Psoas muscle (tissue), 8 donors: ENCODE data around the gene SOX8. TPM values are rescaled to one million over a fixed set of nuclear protein-coding genes. Genes with fewer than 3 reads are reported as not detected.
"Not testable (repeated sequence)": the region's sequence is repeated elsewhere in the genome, so short reads cannot be mapped to it uniquely, and the experiment has no call there.

ENCODE experiments used
- ATAC-seq, 4 donors: fragments of 200-7000 bp; cut with Tn5 transposase; one replicate each; pipeline ENCODE4 v1.9.1; 2020; ENCODE audit warnings: moderate library complexity in 3 of 4, mild to moderate bottlenecking in 2 of 4
- DNase-seq, 2 donors: peaks; one replicate each; pipeline ENCODE4 v3.0.0-alpha.2; 2020
- H3K27ac ChIP-seq: fragments of 200-600 bp; one replicate; pipeline ENCODE4 v1.8.0; 2022
- H3K27me3 ChIP-seq, 3 donors: fragments of 200-600 bp in 1 of 3; one replicate each; pipeline versions ENCODE4 v1.6.1 to v1.8.0; 2013 to 2022; ENCODE audit warnings: low read length in 2 of 3, mild to moderate bottlenecking in 2 of 3, moderate library complexity in 1 of 3; ENCODE audit not compliant: insufficient read depth in 3 of 3
- H3K36me3 ChIP-seq, 2 donors: fragments of 200-600 bp in 1 of 2; one replicate each; pipeline versions ENCODE4 v1.6.1 to v1.8.0; 2013 to 2022; ENCODE audit warnings: low read depth in 1 of 2, mild to moderate bottlenecking in 1 of 2, moderate library complexity in 1 of 2; ENCODE audit not compliant: insufficient read depth in 1 of 2
- H3K4me1 ChIP-seq: fragments of 200-600 bp; one replicate; pipeline ENCODE4 v1.8.0; 2022
- H3K4me3 ChIP-seq: fragments of 200-600 bp; one replicate; pipeline ENCODE4 v1.8.0; 2022; ENCODE audit warnings: mild to moderate bottlenecking
- H3K9me3 ChIP-seq: fragments of 200-600 bp; one replicate; pipeline ENCODE4 v1.8.0; 2022
- CTCF ChIP-seq: fragments of 200-600 bp; IDR thresholded peaks from one replicate; pipeline ENCODE4 v1.8.0; 2022; ENCODE audit warnings: antibody characterized with exemption
- WGBS, 3 donors: extraction: QIAGEN DNeasy Blood & Tissue Kit; methylation state at CpG; one replicate each; pipeline versions ENCODE4 v1.1.6 to v1.1.7; 2013; 5-methylcytosine and 5-hydroxymethylcytosine counted together
- intact Hi-C, 2 donors: fragments of 100-400 bp; cut with DNase I; formaldehyde crosslinking; loops; one replicate each; pipeline versions ENCODE4 v1.11.0 to v1.14.2; 2022
- polyA plus RNA-seq, 3 donors: library from polyadenylated mRNA; stranded (reverse); fragments of 200-250 nt; gene quantifications; one replicate each; pipeline ENCODE4 v1.2.3, GENCODE V29; 2013
- total RNA-seq, 4 donors: library from RNA; stranded (reverse); fragmentation: NEBNext Ultra II Directional in 2 of 4; extraction: Animal tissue kit (Norgen Biotek cat#: 25700) in 2 of 4; gene quantifications; one replicate each; pipeline versions ENCODE4 v1.2.1 to v1.2.4, GENCODE V29; 2021 to 2023
- donor health status: healthy with polysubstance abuse.
- donor health status: DM: no; HTN: no; CAD: no; lungs with moderate emphysema.
- donor health status: Bipolar disorder and iron deficiency.
- donor health status: healthy.
- donor health status: DM: yes; HTN: yes; CAD: no.
- donor health status: DM: no; HTN: no; CAD: no.
- donor health status: DM: no; HTN: no; CAD: no.
- donor health status: DM: yes; HTN: yes; CAD: no.

The SOX8 gene
- total and polyA plus RNA-seq, 7 donors = 0.45 to 5.0 (median 0.74) TPM

- Histone ChIP-seq H3K4me1 (no peaks in the 10 kb centered on the region), H3K4me3 (no peak overlapping the region), H3K9me3 (no peaks in the 10 kb centered on the region), H3K36me3 (peaks cover 0 to 17% of the 10 kb centered on the region in 2 donors), H3K27ac (no peak overlapping the region), H3K27me3 (no peaks in the 10 kb centered on the region)
- DNase-seq = no peak
- WGBS, 3 donors = 83 to 88% (median 87%) methylated on average over 22 of the region's 22 CpGs
- intact Hi-C loops = no loop called here
- peak in 3 of 4 donors; percentile 19 to 84 (median 57) for ATAC-seq
- no peak for TF ChIP-seq CTCF
Observed at GRCh38 chr16:951660-952301, 29.8 kb upstream of the SOX8 start.

- H3K36me3 ChIP-seq = peaks cover 0 to 13% of the 10 kb centered on the region in 2 donors
- intact Hi-C loops = no loop called here
- no peak for TF ChIP-seq CTCF
- no peak overlapping the region for H3K4me3 ChIP-seq
- no peaks in the 10 kb centered on the region for H3K4me1 ChIP-seq
- ATAC-seq (peak in 1 of 4 donors; percentile 40), DNase-seq (no peak)
- H3K27ac ChIP-seq = no peak overlapping the region
- WGBS, 3 donors = 73 to 87% (median 79%) methylated on average over 12 of the region's 12 CpGs
- no peaks in the 10 kb centered on the region for H3K27me3 ChIP-seq
- no peaks in the 10 kb centered on the region for H3K9me3 ChIP-seq
Observed at GRCh38 chr16:952321-952720, 29.2 kb upstream of the SOX8 start.

GRCh38 chr16:953818-954217, 27.8 kb upstream of the SOX8 start:
- H3K9me3 ChIP-seq, H3K4me3 ChIP-seq, H3K27ac ChIP-seq, ATAC-seq, H3K27me3 ChIP-seq, DNase-seq, H3K4me1 ChIP-seq, intact Hi-C loops: not testable (repeated sequence)
- 88 to 97% (median 89%) methylated on average over 4 to 6 of the region's 7 CpGs for WGBS, 3 donors
- peaks cover 0 to 13% of the 10 kb centered on the region in 2 donors for H3K36me3 ChIP-seq

GRCh38 chr16:955766-956165, 25.8 kb upstream of the SOX8 start:
- DNase-seq, H3K27ac ChIP-seq, H3K27me3 ChIP-seq, H3K4me3 ChIP-seq, H3K9me3 ChIP-seq, H3K4me1 ChIP-seq, intact Hi-C loops, ATAC-seq: not testable (repeated sequence)
- WGBS, 3 donors = 89 to 96% (median 94%) methylated on average over 16 to 27 of the region's 27 CpGs
- peaks cover 0 to 13% of the 10 kb centered on the region in 2 donors for H3K36me3 ChIP-seq

GRCh38 chr16:959232-960040, 22.1 kb upstream of the SOX8 start:
- ATAC-seq (no peak), DNase-seq (no peak)
- no peak for TF ChIP-seq CTCF
- H3K36me3 ChIP-seq = no peaks in the 10 kb centered on the region
- no peaks in the 10 kb centered on the region for H3K4me1 ChIP-seq
- H3K4me3 ChIP-seq = no peak overlapping the region
- 85 to 87% (median 85%) methylated on average over 24 of the region's 24 CpGs for WGBS, 3 donors
- H3K27me3 ChIP-seq = no peaks in the 10 kb centered on the region
- H3K27ac ChIP-seq = no peak overlapping the region
- H3K9me3 ChIP-seq = no peaks in the 10 kb centered on the region
- intact Hi-C loops = loop anchor here in 1 of 2 donors (10.0 kb wide), 1 partner anchor 65 kb away; no protein-coding TSS in a partner anchor
